H1 (cell line): ENCODE data around the gene NEDD4L.

ENCODE experiments used
- EZH2 ChIP-seq: fragments of 200-600 bp; sonication (generic); IDR thresholded peaks from 2 replicates; pipeline ENCODE4 v1.7.1; 2012; ENCODE audit warnings: low read depth, mild to moderate bottlenecking, moderate library complexity, low read length, inconsistent platforms; ENCODE audit not compliant: severe bottlenecking
- GABPA ChIP-seq: IDR thresholded peaks from 2 replicates; pipeline ENCODE4 v1.6.1; 2011; ENCODE audit warnings: mild to moderate bottlenecking, low read length, moderate library complexity, borderline replicate concordance; ENCODE audit not compliant: insufficient read depth
- KDM1A ChIP-seq: fragments of 200-600, 300-600 bp; sonication (generic); IDR thresholded peaks from 2 replicates; pipeline ENCODE4 v1.7.1; 2016; ENCODE audit warnings: mild to moderate bottlenecking, low read length, borderline replicate concordance
- POLR2A ChIP-seq, 2 experiments: IDR thresholded peaks; 1 replicate in 1 of 2; 2 replicates in 1 of 2; pipeline ENCODE4 v1.6.1; 2011; ENCODE audit warnings: low read depth in 2 of 2, low read length in 2 of 2, mild to moderate bottlenecking in 2 of 2; ENCODE audit errors: control extremely low read depth in 1 of 2
- POLR2AphosphoS5 ChIP-seq: IDR thresholded peaks from 2 replicates; pipeline ENCODE4 v1.6.1; 2011; ENCODE audit warnings: low read depth, low read length
- RAD21 ChIP-seq, 2 experiments: IDR thresholded peaks in 1 of 2; conservative IDR thresholded peaks in 1 of 2; 2 replicates each; pipeline ENCODE4 v1.6.1; 2011; ENCODE audit warnings: low read depth in 2 of 2, low read length in 2 of 2, improper control_type of control experiment in 1 of 2, inconsistent platforms in 1 of 2, mild to moderate bottlenecking in 1 of 2, moderate library complexity in 1 of 2
- RFX5 ChIP-seq: IDR thresholded peaks from 2 replicates; pipeline ENCODE4 v1.6.1; 2011; ENCODE audit warnings: low read depth, low read length, improper control_type of control experiment, borderline replicate concordance
- RNF2 ChIP-seq: fragments of 200-900, 300-1000 bp; sonication (generic); IDR thresholded peaks from 2 replicates; pipeline ENCODE4 v1.7.1; 2016; ENCODE audit warnings: borderline replicate concordance, low read depth, mild to moderate bottlenecking, antibody characterized with exemption, low read length; ENCODE audit not compliant: poor library complexity, severe bottlenecking; ENCODE audit errors: missing control alignments
- RXRA ChIP-seq: IDR thresholded peaks from 2 replicates; pipeline ENCODE4 v1.6.1; 2011; ENCODE audit warnings: low read depth, mild to moderate bottlenecking, low read length, moderate library complexity; ENCODE audit not compliant: insufficient read depth
- SP4 ChIP-seq: IDR thresholded peaks from 2 replicates; pipeline ENCODE4 v1.6.1; 2012; ENCODE audit warnings: low read length, inconsistent platforms
- TAF1 ChIP-seq: IDR thresholded peaks from 2 replicates; pipeline ENCODE4 v1.6.1; 2011; ENCODE audit warnings: mild to moderate bottlenecking, low read depth, low read length
- YY1 ChIP-seq: IDR thresholded peaks from 2 replicates; pipeline ENCODE4 v1.6.1; 2011; ENCODE audit warnings: low read depth, mild to moderate bottlenecking, low read length
- TF ChIP-seq, protein P1 (sequence below), 3 experiments: IDR thresholded peaks; 1 replicate in 2 of 3; 2 replicates in 1 of 3; pipeline versions ENCODE4 v1.5.1 to v1.6.1; 2011; ENCODE audit warnings: low read length in 3 of 3, mild to moderate bottlenecking in 3 of 3, inconsistent platforms in 2 of 3, low read depth in 1 of 3, moderate library complexity in 1 of 3; ENCODE audit not compliant: insufficient read depth in 1 of 3; ENCODE audit errors: control extremely low read depth in 1 of 3

DNA sequence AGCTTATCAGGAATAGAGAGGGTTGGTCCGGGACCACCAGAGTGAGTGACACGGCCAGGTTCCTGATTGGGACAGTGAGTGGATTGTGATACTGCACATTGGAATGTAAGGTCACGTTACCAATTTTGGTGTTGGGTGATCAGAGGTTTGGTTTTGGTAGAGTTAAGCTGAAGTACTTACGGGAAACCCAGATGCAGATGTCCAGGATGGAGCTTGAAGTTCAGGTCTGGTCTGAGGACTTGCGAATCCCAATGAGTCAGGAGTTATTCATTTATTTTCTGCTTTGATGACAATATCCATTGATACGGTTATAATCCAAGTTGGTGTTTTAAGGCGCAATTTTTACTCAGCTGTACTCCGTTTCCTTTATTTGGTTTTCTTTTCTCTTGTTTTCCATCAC lies 311.2 kb downstream of the NEDD4L start:
- no peak for TF ChIP-seq RNF2
- TF ChIP-seq, protein P1, sequence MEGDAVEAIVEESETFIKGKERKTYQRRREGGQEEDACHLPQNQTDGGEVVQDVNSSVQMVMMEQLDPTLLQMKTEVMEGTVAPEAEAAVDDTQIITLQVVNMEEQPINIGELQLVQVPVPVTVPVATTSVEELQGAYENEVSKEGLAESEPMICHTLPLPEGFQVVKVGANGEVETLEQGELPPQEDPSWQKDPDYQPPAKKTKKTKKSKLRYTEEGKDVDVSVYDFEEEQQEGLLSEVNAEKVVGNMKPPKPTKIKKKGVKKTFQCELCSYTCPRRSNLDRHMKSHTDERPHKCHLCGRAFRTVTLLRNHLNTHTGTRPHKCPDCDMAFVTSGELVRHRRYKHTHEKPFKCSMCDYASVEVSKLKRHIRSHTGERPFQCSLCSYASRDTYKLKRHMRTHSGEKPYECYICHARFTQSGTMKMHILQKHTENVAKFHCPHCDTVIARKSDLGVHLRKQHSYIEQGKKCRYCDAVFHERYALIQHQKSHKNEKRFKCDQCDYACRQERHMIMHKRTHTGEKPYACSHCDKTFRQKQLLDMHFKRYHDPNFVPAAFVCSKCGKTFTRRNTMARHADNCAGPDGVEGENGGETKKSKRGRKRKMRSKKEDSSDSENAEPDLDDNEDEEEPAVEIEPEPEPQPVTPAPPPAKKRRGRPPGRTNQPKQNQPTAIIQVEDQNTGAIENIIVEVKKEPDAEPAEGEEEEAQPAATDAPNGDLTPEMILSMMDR (IDR thresholded peaks at IDR 0.05; ENCODE audit: control extremely low read depth in 1 of 3, insufficient read depth in 1 of 3, low read depth in 1 of 3, low read length in 3 of 3): no peak
- no peak for TF ChIP-seq POLR2AphosphoS5
- TF ChIP-seq RFX5: no peak
- TF ChIP-seq YY1: no peak
- TF ChIP-seq RAD21 (IDR thresholded peaks at IDR 0.05 in 1 of 2, conservative IDR thresholded peaks at IDR 0.05 in 1 of 2; ENCODE audit: low read depth in 2 of 2, low read length in 2 of 2): no peak
- TF ChIP-seq KDM1A: no peak
- TF ChIP-seq SP4: no peak
- TF ChIP-seq GABPA: no peak
- TF ChIP-seq POLR2A (IDR thresholded peaks at IDR 0.05; ENCODE audit: control extremely low read depth in 1 of 2, low read depth in 2 of 2, low read length in 2 of 2): no peak
- no peak for TF ChIP-seq EZH2
- TF ChIP-seq RXRA: no peak
- TF ChIP-seq TAF1: no peak
